ENCODE results near the gene POTED. TPM values are rescaled to one million over a fixed set of nuclear protein-coding genes. Genes with fewer than 3 reads are reported as not detected.
"Not testable (repeated sequence)": the region's sequence is repeated elsewhere in the genome, so short reads cannot be mapped to it uniquely, and the experiment has no call there.

The POTED gene
- not detected for total RNA-seq
- long read RNA-seq, result 0 reads

GRCh38 chr21:13609477-13609876, at the start of gene POTED:
TSS of gene POTED (plus strand) at chr21:13609777. CDS start at chr21:13610229, 452 bp downstream.
- H3K36me3 ChIP-seq; DNase-seq; H3K27ac ChIP-seq (replicated peaks); H3K27me3 ChIP-seq (ENCODE audit: low read depth); H3K4me1 ChIP-seq; H3K4me3 ChIP-seq; intact Hi-C loops (cut with micrococcal nuclease); H3K9me3 ChIP-seq (replicated peaks): not testable (repeated sequence)

GRCh38 chr21:13650101-13650500, 40.5 kb downstream of the POTED start:
- H3K9me3 ChIP-seq (replicated peaks); H3K4me3 ChIP-seq; intact Hi-C loops (cut with micrococcal nuclease): not testable (repeated sequence)

GRCh38 chr21:13651746-13652145, 42.2 kb downstream of the POTED start:
- H3K4me3 ChIP-seq; H3K27ac ChIP-seq (replicated peaks); H3K36me3 ChIP-seq; H3K27me3 ChIP-seq (ENCODE audit: low read depth); H3K9me3 ChIP-seq (replicated peaks); H3K4me1 ChIP-seq; intact Hi-C loops (cut with micrococcal nuclease); DNase-seq: not testable (repeated sequence)

More at GRCh38 chr21:13650101-13650500, 40.5 kb downstream of the POTED start:
- H3K36me3 ChIP-seq; H3K27ac ChIP-seq (replicated peaks); H3K4me1 ChIP-seq; H3K27me3 ChIP-seq (ENCODE audit: low read depth); DNase-seq: not testable (repeated sequence)

Small RNA genes lying within 50 kb of the gene (microRNA-seq; reads per million reads assigned to microRNA genes)
- not detected for gene MIR3118-1

All from left ventricle myocardium inferior (tissue), 1 donor.